Measurements from ENCODE around the gene KLK14. TPM values are rescaled to one million over a fixed set of nuclear protein-coding genes. Genes with fewer than 3 reads are reported as not detected.

Gene KLK14
- polyA plus RNA-seq, 2 of the 4 experiments (the other 2 are of a cell fraction), result 0.14 to 0.44 TPM

- CTCF ChIA-PET, result interaction anchor here (0.8 to 1.4 kb wide), 4 partner anchors 10 to 109 kb away, joined by 3 to 4 read pairs (median 3); partner anchors contain the start of gene SIGLEC7
- TF ChIP-seq SMC3 (IDR thresholded peaks at IDR 0.05) (no peak), EP300 (IDR thresholded peaks at IDR 0.05) (no peak), HOXB5 (CRISPR knock-in tag; IDR thresholded peaks at IDR 0.05) (no peak), NR3C1 (IDR thresholded peaks at IDR 0.05) (no peak), HDAC2 (IDR thresholded peaks at IDR 0.05) (no peak), RCOR1 (IDR thresholded peaks at IDR 0.05; ENCODE audit: low read depth, low read length) (no peak), HMGXB4 (CRISPR knock-in tag; IDR thresholded peaks at IDR 0.05; ENCODE audit: borderline replicate concordance) (no peak), ZSCAN20 (CRISPR knock-in tag; IDR thresholded peaks at IDR 0.05) (no peak)
- Histone ChIP-seq H3K4me2 (no peak overlapping the region), H3K4me3 (no peak overlapping the region), H3K9me3 (peaks cover 6% of the 10 kb centered on the region; the same call in 1 of the 3 replicates), H3K27ac (no peak overlapping the region), H3K4me1 (no peaks in the 10 kb centered on the region)
- no peak for FAIRE-seq
- no peak for DNase-seq (ENCODE audit: low read depth in 1 of 2, low spot score in 1 of 2)
- 22% methylated on average over 8 of the region's 8 CpGs for WGBS (ENCODE audit: missing lambda C conversion rate)
- POLR2A ChIA-PET, result no interaction called here
- no peak for ATAC-seq
These were observed 47.0 kb upstream of the KLK14 start for GRCh38 chr19:51129716-51130115.

DNA sequence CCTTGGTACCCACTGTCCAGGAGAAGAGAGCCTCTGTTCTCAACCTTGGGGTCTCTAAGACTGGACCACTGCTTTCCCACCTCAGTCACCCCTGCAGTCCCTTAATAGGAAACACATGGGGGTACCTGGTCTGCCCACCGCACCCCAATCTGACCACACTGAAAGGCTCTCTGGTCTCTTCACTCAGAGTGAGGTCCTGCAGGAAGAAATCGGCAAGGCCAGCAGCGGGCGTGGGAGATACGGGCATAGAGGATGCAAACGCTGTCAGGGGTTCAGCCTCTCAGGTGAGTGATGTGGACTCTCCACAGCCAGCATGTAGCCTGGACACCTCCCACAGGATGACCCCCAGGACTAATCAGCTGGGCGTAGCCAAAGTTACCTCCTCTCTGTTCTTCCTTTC, 45.5 kb upstream of the KLK14 start:
- FAIRE-seq (no peak), DNase-seq (ENCODE audit: low read depth in 1 of 2, low spot score in 1 of 2) (no peak), ATAC-seq (peak in 1 of 2 experiments; percentile 14; a peak in 2 of 6 replicates)
- TF ChIP-seq ZNF302 (CRISPR knock-in tag; IDR thresholded peaks at IDR 0.05), result no peak
- TF ChIP-seq RAD21 (conservative IDR thresholded peaks at IDR 0.05 in 1 of 2, IDR thresholded peaks at IDR 0.05 in 1 of 2), result no peak
- TF ChIP-seq ESRRA (IDR thresholded peaks at IDR 0.05; ENCODE audit: borderline replicate concordance, low read length), result no peak
- no peak for TF ChIP-seq RARB (CRISPR knock-in tag; IDR thresholded peaks at IDR 0.05)
- TF ChIP-seq JUNB (IDR thresholded peaks at IDR 0.05), result no peak
- no peak for TF ChIP-seq FOXS1 (CRISPR knock-in tag; IDR thresholded peaks at IDR 0.05)
- TF ChIP-seq KDM1A (IDR thresholded peaks at IDR 0.05; ENCODE audit: low read depth), result no peak
- TF ChIP-seq, protein P1, sequence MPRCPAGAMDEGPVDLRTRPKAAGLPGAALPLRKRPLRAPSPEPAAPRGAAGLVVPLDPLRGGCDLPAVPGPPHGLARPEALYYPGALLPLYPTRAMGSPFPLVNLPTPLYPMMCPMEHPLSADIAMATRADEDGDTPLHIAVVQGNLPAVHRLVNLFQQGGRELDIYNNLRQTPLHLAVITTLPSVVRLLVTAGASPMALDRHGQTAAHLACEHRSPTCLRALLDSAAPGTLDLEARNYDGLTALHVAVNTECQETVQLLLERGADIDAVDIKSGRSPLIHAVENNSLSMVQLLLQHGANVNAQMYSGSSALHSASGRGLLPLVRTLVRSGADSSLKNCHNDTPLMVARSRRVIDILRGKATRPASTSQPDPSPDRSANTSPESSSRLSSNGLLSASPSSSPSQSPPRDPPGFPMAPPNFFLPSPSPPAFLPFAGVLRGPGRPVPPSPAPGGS (IDR thresholded peaks at IDR 0.05), result no peak
- TF ChIP-seq RCOR1 (IDR thresholded peaks at IDR 0.05; ENCODE audit: low read depth, low read length), result no peak
- TF ChIP-seq TP53 (CRISPR knock-in tag; IDR thresholded peaks at IDR 0.05), result no peak
- TF ChIP-seq, protein P2, sequence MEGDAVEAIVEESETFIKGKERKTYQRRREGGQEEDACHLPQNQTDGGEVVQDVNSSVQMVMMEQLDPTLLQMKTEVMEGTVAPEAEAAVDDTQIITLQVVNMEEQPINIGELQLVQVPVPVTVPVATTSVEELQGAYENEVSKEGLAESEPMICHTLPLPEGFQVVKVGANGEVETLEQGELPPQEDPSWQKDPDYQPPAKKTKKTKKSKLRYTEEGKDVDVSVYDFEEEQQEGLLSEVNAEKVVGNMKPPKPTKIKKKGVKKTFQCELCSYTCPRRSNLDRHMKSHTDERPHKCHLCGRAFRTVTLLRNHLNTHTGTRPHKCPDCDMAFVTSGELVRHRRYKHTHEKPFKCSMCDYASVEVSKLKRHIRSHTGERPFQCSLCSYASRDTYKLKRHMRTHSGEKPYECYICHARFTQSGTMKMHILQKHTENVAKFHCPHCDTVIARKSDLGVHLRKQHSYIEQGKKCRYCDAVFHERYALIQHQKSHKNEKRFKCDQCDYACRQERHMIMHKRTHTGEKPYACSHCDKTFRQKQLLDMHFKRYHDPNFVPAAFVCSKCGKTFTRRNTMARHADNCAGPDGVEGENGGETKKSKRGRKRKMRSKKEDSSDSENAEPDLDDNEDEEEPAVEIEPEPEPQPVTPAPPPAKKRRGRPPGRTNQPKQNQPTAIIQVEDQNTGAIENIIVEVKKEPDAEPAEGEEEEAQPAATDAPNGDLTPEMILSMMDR (IDR thresholded peaks at IDR 0.05), result no peak
- TF ChIP-seq EHF (CRISPR knock-in tag; IDR thresholded peaks at IDR 0.05), result no peak
- no peak for TF ChIP-seq HOXB5 (CRISPR knock-in tag; IDR thresholded peaks at IDR 0.05)
- TF ChIP-seq FOSB (CRISPR knock-in tag; IDR thresholded peaks at IDR 0.05), result no peak
- no peak for TF ChIP-seq NR3C1 (IDR thresholded peaks at IDR 0.05)
- TF ChIP-seq SREBF2 (IDR thresholded peaks at IDR 0.05), result no peak
- TF ChIP-seq, protein P3, sequence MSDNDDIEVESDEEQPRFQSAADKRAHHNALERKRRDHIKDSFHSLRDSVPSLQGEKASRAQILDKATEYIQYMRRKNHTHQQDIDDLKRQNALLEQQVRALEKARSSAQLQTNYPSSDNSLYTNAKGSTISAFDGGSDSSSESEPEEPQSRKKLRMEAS (IDR thresholded peaks at IDR 0.05), result no peak
- TF ChIP-seq CHD4 (IDR thresholded peaks at IDR 0.05; ENCODE audit: borderline replicate concordance), result no peak
- H3K27ac ChIP-seq, result no peak overlapping the region
- no peak overlapping the region for H3K4me3 ChIP-seq
- WGBS (ENCODE audit: missing lambda C conversion rate), result 35% methylated on average over 7 of the region's 7 CpGs
- H3K4me2 ChIP-seq, result no peak overlapping the region
- no peaks in the 10 kb centered on the region for H3K9me3 ChIP-seq
- POLR2A ChIA-PET, result no interaction called here
- H3K4me1 ChIP-seq, result no peaks in the 10 kb centered on the region
- CTCF ChIA-PET, result interaction anchor here (0.6 to 1.5 kb wide), 3 partner anchors 19 to 66 kb away, joined by 3 to 6 read pairs (median 3); no protein-coding TSS in a partner anchor

Data from A549 (cell line).